PFSK-1 (cell line): Measurements from ENCODE around the gene OR1N1.

Experiments
- POLR2AphosphoS5 ChIP-seq: IDR thresholded peaks from 2 replicates; pipeline ENCODE4 v1.6.1; 2012; ENCODE audit warnings: low read depth, mild to moderate bottlenecking, control low read depth, low read length, moderate library complexity
- REST ChIP-seq, 2 experiments: IDR thresholded peaks; 2 replicates each; pipeline versions ENCODE4 v1.6.1 to v1.8.0; 2011 to 2012; ENCODE audit warnings: low read depth in 2 of 2, low read length in 2 of 2, control low read depth in 1 of 2, inconsistent platforms in 1 of 2, mild to moderate bottlenecking in 1 of 2, moderate library complexity in 1 of 2; ENCODE audit not compliant: insufficient read depth in 1 of 2
- SIN3A ChIP-seq: IDR thresholded peaks from 2 replicates; pipeline ENCODE4 v1.6.1; 2012; ENCODE audit warnings: mild to moderate bottlenecking, low read length, moderate library complexity, borderline replicate concordance; ENCODE audit not compliant: insufficient read depth
- TAF1 ChIP-seq: IDR thresholded peaks from 2 replicates; pipeline ENCODE4 v1.6.1; 2012; ENCODE audit warnings: low read length, control low read depth, borderline replicate concordance; ENCODE audit not compliant: insufficient read depth

DNA sequence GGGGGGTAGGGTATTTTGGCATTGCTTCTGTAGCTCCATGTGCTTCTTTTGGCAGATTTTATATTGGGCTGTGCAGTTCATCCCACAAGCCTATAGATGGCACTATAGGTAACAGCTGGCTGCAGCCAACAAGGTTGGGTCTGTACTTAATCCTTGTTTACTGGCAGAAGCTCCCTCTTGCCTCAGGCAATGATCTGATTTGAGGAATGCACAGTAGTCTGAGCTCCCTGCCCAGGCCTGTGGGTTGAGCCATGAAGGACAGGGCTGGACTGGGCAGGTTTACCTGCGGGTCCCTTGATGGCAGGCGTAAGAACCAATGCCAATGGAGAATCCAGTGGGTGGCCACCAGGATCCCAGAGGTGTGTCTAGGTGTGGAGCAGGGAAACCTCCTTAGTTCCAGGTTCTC is 28.2 kb downstream of the OR1N1 start:
- no peak for TF ChIP-seq POLR2AphosphoS5
- no peak for TF ChIP-seq SIN3A
- TF ChIP-seq REST (IDR thresholded peaks at IDR 0.05; ENCODE audit: insufficient read depth in 1 of 2, low read depth in 2 of 2, low read length in 2 of 2) = no peak
- no peak for TF ChIP-seq TAF1
